Fibroblast of mammary gland (primary cell): ENCODE measurements around the gene ME3.
A peak's percentile ranks its signal among the peaks of the same experiment; 100 is the strongest.

Experiments
- DNase-seq: peaks from one replicate; pipeline ENCODE4 v3.0.0-alpha.2; 2010; ENCODE audit warnings: low read depth
- H3K4me3 ChIP-seq: 2 replicates; pipeline ENCODE4 v1.5.1; 2011; ENCODE audit warnings: low read depth, mild to moderate bottlenecking, low read length, moderate library complexity; ENCODE audit not compliant: control insufficient read depth
- TF ChIP-seq, protein P1 (sequence below): conservative IDR thresholded peaks from 2 replicates; pipeline ENCODE4 v1.5.1; 2011; ENCODE audit warnings: low read depth, low read length, inconsistent platforms; ENCODE audit not compliant: control insufficient read depth, insufficient read depth

Gene ME3

GRCh38 chr11:86696004-86696403 lies 23.6 kb upstream of the ME3 start:
- peak; percentile 94 for DNase-seq
- H3K4me3 ChIP-seq, result no peak overlapping the region
- TF ChIP-seq, protein P1, sequence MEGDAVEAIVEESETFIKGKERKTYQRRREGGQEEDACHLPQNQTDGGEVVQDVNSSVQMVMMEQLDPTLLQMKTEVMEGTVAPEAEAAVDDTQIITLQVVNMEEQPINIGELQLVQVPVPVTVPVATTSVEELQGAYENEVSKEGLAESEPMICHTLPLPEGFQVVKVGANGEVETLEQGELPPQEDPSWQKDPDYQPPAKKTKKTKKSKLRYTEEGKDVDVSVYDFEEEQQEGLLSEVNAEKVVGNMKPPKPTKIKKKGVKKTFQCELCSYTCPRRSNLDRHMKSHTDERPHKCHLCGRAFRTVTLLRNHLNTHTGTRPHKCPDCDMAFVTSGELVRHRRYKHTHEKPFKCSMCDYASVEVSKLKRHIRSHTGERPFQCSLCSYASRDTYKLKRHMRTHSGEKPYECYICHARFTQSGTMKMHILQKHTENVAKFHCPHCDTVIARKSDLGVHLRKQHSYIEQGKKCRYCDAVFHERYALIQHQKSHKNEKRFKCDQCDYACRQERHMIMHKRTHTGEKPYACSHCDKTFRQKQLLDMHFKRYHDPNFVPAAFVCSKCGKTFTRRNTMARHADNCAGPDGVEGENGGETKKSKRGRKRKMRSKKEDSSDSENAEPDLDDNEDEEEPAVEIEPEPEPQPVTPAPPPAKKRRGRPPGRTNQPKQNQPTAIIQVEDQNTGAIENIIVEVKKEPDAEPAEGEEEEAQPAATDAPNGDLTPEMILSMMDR, result no peak

GRCh38 chr11:86695373-86695772 lies 23.0 kb upstream of the ME3 start:
- H3K4me3 ChIP-seq, result no peak overlapping the region
- TF ChIP-seq, protein P1, result no peak

GRCh38 chr11:86693518-86693917 lies 21.1 kb upstream of the ME3 start:
- no peak overlapping the region for H3K4me3 ChIP-seq
- TF ChIP-seq, protein P1, result no peak
- DNase-seq, result no peak

More at GRCh38 chr11:86695373-86695772, 23.0 kb upstream of the ME3 start:
- peak; percentile 52 for DNase-seq

GRCh38 chr11:86692746-86693145 lies 20.3 kb upstream of the ME3 start:
- TF ChIP-seq, protein P1, result no peak
- DNase-seq, result no peak
- H3K4me3 ChIP-seq, result no peak overlapping the region

DNA sequence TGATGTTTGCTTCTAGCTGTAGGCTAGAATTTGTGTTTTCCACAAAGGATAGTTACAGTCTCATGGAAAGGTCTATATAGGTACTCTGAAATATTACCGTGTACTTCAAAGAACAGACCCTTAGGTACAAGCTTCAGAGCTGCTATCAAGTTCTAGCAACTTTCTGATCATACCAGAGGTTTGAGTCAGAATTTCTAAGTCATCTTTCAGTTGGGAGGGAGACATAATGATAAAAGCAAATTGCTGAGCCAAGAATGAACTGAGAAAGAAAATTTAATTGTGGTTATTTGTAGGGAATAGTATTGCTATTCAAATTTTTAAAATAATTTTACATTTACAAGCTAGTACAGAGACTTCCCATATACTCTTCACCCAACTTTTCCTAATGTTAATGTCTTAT lies 19.9 kb upstream of the ME3 start:
- no peak overlapping the region for H3K4me3 ChIP-seq
- DNase-seq, result peak; percentile 28
- TF ChIP-seq, protein P1, result no peak

DNA sequence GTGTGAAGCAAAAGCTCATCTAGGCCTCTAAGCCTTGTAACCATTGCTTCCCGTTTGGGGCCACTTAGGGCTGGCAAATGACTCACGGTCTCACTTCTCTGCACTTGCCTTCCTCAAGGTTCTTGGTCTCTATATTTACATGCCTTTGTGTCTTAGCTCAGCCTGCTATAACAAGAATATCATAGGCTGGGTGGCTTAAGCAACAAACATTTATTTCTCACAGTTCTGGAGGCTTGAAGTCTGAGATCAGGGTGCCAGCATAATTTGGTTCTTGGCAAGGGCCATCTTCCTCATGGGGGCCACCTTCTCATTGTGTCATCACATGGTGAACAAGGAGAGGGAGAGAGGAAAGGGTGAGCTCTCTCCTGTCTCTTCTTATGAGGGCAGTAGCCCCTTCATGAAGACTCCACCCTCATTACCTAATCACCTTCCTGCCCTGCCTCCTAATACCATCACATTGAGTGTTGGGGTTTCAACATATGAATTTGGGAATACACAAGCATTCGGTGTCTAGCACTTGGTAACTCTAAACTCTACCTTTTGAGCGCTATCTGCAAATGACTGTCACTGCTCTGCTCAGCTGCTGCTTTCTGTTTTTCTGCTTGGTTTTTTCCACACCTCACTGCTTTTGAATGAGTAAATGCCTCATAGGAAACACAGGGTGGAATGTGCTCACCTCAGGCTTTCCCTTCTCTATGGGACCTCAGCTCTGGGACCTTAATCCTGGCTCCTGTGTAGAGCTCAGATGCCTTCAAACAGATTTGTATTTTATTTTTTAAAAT lies 16.2 kb upstream of the ME3 start:
- DNase-seq, result peak; percentile 31
- H3K4me3 ChIP-seq, result no peak overlapping the region
- TF ChIP-seq, protein P1, result no peak

GRCh38 chr11:86687185-86687778 lies 14.9 kb upstream of the ME3 start:
- no peak for DNase-seq
- no peak overlapping the region for H3K4me3 ChIP-seq
- TF ChIP-seq, protein P1, result no peak
